Activated B cell treated with CpG ODN at 0.5 μM for 24 hours (primary cell): ENCODE results near the gene RSPH6A. TPM values are rescaled to one million over a fixed set of nuclear protein-coding genes. Genes with fewer than 3 reads are reported as not detected.

Experiments
- ATAC-seq: fragments of 200-7000 bp; cut with Tn5 transposase; one replicate; pipeline ENCODE4 v1.10.0; 2021; ENCODE audit warnings: low read depth, mild to moderate bottlenecking, moderate library complexity
- CTCF ChIA-PET: fragments of 350-600 bp; sonication (Branson Sonifier 250); formaldehyde crosslinking; loops from one replicate; lab custom pipeline; 2021; ENCODE audit warnings: antibody characterized with exemption; lab: Charles Lee
- POLR2A ChIA-PET: fragments of 350-600 bp; sonication (Branson Sonifier 250); formaldehyde crosslinking; loops from one replicate; lab custom pipeline; 2021; ENCODE audit warnings: antibody characterized with exemption; lab: Charles Lee
- DNase-seq: peaks from one replicate; pipeline ENCODE4 v3.0.0; 2022
- H3K27ac Mint-ChIP-seq: one replicate; pipeline ENCODE4 v1.8.0; 2020; ENCODE audit warnings: mixed read lengths
- H3K27me3 Mint-ChIP-seq: one replicate; pipeline ENCODE4 v1.8.0; 2021; ENCODE audit warnings: mixed read lengths
- H3K36me3 Mint-ChIP-seq: one replicate; pipeline ENCODE4 v1.8.0; 2021; ENCODE audit warnings: low read depth, mixed read lengths
- H3K4me1 Mint-ChIP-seq: one replicate; pipeline ENCODE4 v1.8.0; 2021; ENCODE audit warnings: mixed read lengths
- H3K4me3 Mint-ChIP-seq: one replicate; pipeline ENCODE4 v1.8.0; 2020; ENCODE audit warnings: mild to moderate bottlenecking, mixed read lengths
- H3K9me3 Mint-ChIP-seq: one replicate; pipeline ENCODE4 v1.8.0; 2020; ENCODE audit warnings: mixed read lengths
- intact Hi-C: fragments of 100-400 bp; cut with micrococcal nuclease; formaldehyde crosslinking; loops from one replicate; pipeline ENCODE4 v1.15.1; 2024
- total RNA-seq: library from RNA; stranded (reverse); gene quantifications from 2 replicates; pipeline ENCODE4 v1.2.3, GENCODE V29; 2022
- TF ChIP-seq, protein P1 (sequence below): fragments of 200-600 bp; IDR thresholded peaks from one replicate; pipeline ENCODE4 v1.8.0; 2022; ENCODE audit warnings: antibody characterized with exemption, mild to moderate bottlenecking

The RSPH6A gene
- total RNA-seq, 1 donor from 2014 or later, result 0.51 TPM

DNA sequence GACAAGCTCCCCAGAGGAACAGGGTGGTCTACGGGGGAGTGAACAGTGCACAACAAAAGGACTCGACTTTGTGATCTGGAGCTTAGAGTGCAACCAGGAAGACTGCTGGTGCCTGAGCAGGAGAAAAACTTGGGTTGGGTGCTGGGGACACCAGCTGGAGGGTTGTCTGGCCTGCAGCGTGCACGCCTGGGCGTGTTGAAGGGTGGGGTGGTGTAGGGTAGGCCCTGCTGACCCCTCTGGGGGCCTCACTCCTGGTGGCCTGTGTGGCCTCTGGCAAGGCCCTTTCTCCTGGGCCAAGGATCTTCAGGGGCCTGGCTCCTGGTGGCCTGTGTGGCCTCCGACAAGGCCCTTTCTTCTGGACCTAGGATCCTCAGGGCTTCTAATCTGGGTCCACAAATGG is 4.7 kb upstream of the RSPH6A start:
- TF ChIP-seq, protein P1, sequence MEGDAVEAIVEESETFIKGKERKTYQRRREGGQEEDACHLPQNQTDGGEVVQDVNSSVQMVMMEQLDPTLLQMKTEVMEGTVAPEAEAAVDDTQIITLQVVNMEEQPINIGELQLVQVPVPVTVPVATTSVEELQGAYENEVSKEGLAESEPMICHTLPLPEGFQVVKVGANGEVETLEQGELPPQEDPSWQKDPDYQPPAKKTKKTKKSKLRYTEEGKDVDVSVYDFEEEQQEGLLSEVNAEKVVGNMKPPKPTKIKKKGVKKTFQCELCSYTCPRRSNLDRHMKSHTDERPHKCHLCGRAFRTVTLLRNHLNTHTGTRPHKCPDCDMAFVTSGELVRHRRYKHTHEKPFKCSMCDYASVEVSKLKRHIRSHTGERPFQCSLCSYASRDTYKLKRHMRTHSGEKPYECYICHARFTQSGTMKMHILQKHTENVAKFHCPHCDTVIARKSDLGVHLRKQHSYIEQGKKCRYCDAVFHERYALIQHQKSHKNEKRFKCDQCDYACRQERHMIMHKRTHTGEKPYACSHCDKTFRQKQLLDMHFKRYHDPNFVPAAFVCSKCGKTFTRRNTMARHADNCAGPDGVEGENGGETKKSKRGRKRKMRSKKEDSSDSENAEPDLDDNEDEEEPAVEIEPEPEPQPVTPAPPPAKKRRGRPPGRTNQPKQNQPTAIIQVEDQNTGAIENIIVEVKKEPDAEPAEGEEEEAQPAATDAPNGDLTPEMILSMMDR, result no peak
- H3K4me3 Mint-ChIP-seq, result no peak overlapping the region
- peaks cover 51% of the 10 kb centered on the region for H3K36me3 Mint-ChIP-seq
- ChIA-PET CTCF (no interaction called here), POLR2A (interaction anchor here (0.6 kb wide), 1 partner anchor 646 kb away, joined by 8 read pairs; no protein-coding TSS in a partner anchor)
- H3K27me3 Mint-ChIP-seq, result no peaks in the 10 kb centered on the region
- H3K4me1 Mint-ChIP-seq, result peaks cover 9% of the 10 kb centered on the region
- no peak for ATAC-seq
- no peak overlapping the region for H3K27ac Mint-ChIP-seq
- no peaks in the 10 kb centered on the region for H3K9me3 Mint-ChIP-seq
- no peak for DNase-seq
- intact Hi-C loops, result loop anchor here (5.0 kb wide), 2 partner anchors 368 to 448 kb away; no protein-coding TSS in a partner anchor

DNA sequence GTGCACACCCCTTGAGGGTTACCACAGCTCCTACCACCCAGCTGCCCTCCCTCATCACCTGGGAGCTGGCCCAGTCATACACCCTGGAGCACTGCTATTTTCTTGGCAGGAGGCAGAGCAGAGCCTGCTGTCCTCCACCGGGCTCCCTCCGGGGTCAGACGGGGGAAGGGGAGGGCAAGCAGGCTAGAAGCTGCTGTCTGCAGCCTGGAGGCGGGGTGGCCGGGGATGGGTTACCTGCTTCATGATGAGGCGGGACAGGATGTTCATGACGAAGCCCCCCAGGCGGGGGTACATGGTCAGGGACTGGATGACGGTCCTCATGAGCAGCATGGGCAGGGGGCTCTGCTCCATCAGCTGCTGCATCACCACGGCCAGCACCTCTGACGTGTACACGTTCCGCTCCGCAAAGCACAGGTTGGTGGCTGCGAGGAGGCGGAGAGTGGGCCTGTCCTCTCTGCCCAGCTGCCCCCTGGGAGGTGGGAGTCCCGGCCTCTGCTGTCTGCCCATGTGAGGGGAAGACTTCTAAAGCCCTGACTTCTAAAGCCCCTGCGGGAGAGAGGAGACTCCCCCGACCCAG is 2.7 kb upstream of the RSPH6A start:
- Mint-ChIP-seq H3K4me3 (no peak overlapping the region), H3K27ac (no peak overlapping the region), H3K36me3 (peaks cover 33% of the 10 kb centered on the region), H3K4me1 (peaks cover 9% of the 10 kb centered on the region), H3K27me3 (no peaks in the 10 kb centered on the region), H3K9me3 (no peaks in the 10 kb centered on the region)
- DNase-seq (no peak), ATAC-seq (no peak)
- intact Hi-C loops, result loop anchor here (1.0 to 5.0 kb wide), 7 partner anchors 44 to 449 kb away; no protein-coding TSS in a partner anchor
- ChIA-PET CTCF (interaction anchor here (1.2 to 2.2 kb wide), 4 partner anchors 18 to 67 kb away, joined by 3 to 9 read pairs (median 4); no protein-coding TSS in a partner anchor), POLR2A (interaction anchor here (1.9 kb wide), 1 partner anchor 68 kb away, joined by 7 read pairs; the partner anchor contains the start of gene IRF2BP1)
- TF ChIP-seq, protein P1, result no peak

DNA sequence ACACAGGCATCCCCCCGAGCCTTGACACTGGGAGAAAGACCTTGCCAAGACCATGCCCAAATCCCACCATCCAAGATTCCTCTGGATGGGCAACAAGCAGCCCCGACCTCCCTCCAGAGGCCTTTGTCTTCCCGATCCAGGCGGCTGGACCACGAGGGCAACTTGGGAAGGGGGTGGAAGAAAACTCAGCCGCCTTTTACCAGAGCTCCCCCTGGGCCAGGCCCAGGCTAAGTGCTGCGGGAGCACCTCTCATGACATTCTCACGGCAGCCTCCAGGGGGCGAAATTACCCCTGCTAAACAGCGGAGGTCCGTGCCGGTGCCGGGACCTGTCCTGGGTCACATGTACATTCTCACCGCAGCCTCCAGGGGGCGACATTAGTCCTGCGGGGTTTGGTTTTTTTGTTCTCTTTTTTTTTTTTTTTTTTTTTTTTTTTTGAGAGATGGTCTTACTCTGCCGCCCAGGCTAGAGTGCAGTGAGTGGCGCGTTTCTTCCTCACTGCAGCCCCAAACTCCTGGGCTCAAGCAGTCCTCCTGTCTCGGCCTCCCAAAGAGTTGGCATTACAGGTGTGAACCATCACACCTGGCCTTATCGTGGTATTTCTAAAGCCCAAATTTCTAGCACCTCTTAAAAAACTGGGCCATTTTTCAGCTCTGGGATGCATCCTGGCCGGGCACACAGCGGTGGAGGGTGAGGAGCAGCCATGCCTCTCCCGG is 2.1 kb upstream of the RSPH6A start:
- ChIA-PET CTCF (interaction anchor here (0.6 to 2.2 kb wide), 9 partner anchors 11 to 85 kb away, joined by 3 to 9 read pairs (median 4); partner anchors contain the start of gene MYPOP), POLR2A (interaction anchor here (0.5 to 1.9 kb wide), 6 partner anchors 30 to 815 kb away, joined by 3 to 7 read pairs (median 3); partner anchors contain the start of genes IRF2BP1 and MYPOP)
- intact Hi-C loops, result loop anchor here (1.0 to 5.0 kb wide), 7 partner anchors 45 to 450 kb away; no protein-coding TSS in a partner anchor
- Mint-ChIP-seq H3K4me3 (no peak overlapping the region), H3K27ac (peak overlapping the region; percentile 68), H3K36me3 (peaks cover 27% of the 10 kb centered on the region), H3K4me1 (peaks cover 9% of the 10 kb centered on the region), H3K27me3 (no peaks in the 10 kb centered on the region), H3K9me3 (no peaks in the 10 kb centered on the region)
- TF ChIP-seq, protein P1, result peak; percentile 65
- ATAC-seq (peak; percentile 100), DNase-seq (peak; percentile 94)

DNA sequence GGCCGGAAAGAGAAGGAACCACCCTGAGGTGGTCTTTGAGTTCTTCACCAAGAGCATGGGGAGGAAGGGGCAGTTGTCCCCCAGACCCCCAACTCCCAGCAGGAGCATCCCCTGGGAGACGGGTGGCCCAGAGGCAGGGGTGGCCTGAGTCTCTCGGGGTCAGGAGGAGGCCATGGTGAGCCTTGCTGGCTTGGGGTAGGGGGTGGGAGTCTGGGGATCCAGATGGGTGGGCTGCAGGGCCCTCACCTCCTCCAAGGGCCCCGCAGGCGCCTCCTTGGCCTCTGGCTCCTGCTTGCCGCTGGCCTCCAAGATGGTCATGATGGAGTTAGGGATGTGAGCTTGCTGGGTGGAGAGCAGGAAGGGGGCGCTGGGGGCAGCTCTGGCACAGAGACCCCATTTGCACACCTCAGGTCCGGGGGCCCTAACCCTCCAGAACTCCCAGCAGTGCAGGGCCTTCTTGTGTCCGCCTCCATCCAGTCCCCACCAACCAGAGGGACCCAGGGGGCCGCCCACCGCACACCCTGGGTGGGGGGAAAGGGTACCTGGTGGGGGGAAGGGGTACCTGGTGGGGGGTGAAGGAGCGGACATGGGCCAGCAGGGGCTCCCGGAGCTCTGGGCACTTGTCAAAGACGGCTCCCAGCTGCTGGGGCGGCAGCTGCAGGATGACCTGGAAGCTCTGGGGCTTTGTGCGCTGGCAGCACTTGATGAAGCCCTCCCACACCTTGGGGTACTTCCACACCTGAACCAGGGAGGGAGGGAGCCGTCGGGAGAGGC is 1.3 kb upstream of the RSPH6A start:
- TF ChIP-seq, protein P1, result no peak
- POLR2A ChIA-PET, result interaction anchor here (0.6 to 1.0 kb wide), 6 partner anchors 42 to 814 kb away, joined by 3 to 9 read pairs (median 3); partner anchors contain the start of gene MYPOP
- Mint-ChIP-seq H3K27me3 (no peaks in the 10 kb centered on the region), H3K4me3 (no peak overlapping the region), H3K27ac (no peak overlapping the region), H3K9me3 (no peaks in the 10 kb centered on the region), H3K36me3 (peaks cover 21% of the 10 kb centered on the region), H3K4me1 (peaks cover 9% of the 10 kb centered on the region)
- no peak for DNase-seq
- no peak for ATAC-seq
- intact Hi-C loops, result loop anchor here (1.0 to 5.0 kb wide), 7 partner anchors 46 to 451 kb away; no protein-coding TSS in a partner anchor
- CTCF ChIA-PET, result interaction anchor here (0.6 to 2.2 kb wide), 8 partner anchors 12 to 86 kb away, joined by 3 to 9 read pairs (median 4); partner anchors contain the start of gene MYPOP
